HG02642 (cell line): ENCODE measurements around the gene CCDC86.

Experiments
- ATAC-seq: cut with Tn5 transposase; IDR thresholded peaks from one replicate; pipeline ENCODE4 v1.9.1; 2021; ENCODE audit warnings: mild to moderate bottlenecking; ENCODE audit not compliant: unreplicated experiment, poor library complexity

The CCDC86 gene

GRCh38 chr11:60867871-60868681 is 26.2 kb downstream of the CCDC86 start:
- no peak for ATAC-seq

- no peak for ATAC-seq
These were observed 27.0 kb downstream of the CCDC86 start for GRCh38 chr11:60868682-60869450.

GRCh38 chr11:60869451-60869825 is 27.5 kb downstream of the CCDC86 start:
- no peak for ATAC-seq

GRCh38 chr11:60870276-60870675 is 28.4 kb downstream of the CCDC86 start:
- ATAC-seq, result no peak

GRCh38 chr11:60870733-60871377 is 28.9 kb downstream of the CCDC86 start:
- ATAC-seq, result no peak

GRCh38 chr11:60871378-60872061 is 29.6 kb downstream of the CCDC86 start:
- no peak for ATAC-seq

- no peak for ATAC-seq
These were observed 30.4 kb downstream of the CCDC86 start for GRCh38 chr11:60872124-60872960.

DNA sequence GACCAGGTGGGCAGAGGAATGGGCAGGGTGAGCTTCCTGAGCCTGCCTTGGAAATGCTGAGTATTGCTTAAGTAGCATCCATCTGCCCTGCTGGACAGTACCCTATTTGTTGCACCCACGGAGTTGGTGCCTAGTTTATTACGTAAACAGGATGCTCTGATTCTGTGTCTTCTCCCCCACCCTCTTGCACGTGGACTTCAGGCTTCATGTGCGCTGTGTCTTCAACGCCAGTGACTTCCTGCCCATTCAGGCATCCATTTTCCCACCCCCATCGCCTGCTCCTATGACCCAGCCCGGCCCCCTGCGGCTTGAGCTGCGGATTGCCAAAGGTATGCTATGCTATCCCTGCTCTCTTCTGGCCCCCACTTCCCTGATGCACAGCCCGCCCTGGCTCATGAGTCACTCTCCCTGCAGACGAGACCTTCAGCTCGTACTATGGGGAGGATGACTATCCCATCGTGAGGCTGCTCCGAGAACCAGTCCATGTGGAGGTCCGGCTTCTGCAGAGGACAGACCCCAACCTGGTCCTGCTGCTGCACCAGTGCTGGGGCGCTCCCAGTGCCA is 31.1 kb downstream of the CCDC86 start:
- ATAC-seq, result no peak

DNA sequence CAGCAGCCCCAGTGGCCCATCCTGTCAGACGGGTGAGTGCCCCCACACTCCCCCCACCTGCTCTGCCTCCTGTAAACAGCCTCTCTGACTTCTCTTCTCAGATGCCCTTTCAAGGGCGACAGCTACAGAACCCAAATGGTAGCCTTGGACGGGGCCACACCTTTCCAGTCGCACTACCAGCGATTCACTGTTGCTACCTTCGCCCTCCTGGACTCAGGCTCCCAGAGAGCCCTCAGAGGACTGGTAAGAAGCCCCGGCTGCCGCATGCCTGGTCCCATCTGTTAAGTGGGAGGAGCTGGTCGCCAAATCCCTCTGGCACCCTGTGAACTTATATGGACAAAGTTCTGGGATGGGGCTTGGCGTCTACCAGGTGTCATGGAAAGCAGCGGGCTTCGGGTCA is 31.6 kb downstream of the CCDC86 start:
- no peak for ATAC-seq

- no peak for ATAC-seq
These were observed 32.8 kb downstream of the CCDC86 start for GRCh38 chr11:60874421-60875365.

GRCh38 chr11:60875366-60876167 is 33.7 kb downstream of the CCDC86 start:
- no peak for ATAC-seq

DNA sequence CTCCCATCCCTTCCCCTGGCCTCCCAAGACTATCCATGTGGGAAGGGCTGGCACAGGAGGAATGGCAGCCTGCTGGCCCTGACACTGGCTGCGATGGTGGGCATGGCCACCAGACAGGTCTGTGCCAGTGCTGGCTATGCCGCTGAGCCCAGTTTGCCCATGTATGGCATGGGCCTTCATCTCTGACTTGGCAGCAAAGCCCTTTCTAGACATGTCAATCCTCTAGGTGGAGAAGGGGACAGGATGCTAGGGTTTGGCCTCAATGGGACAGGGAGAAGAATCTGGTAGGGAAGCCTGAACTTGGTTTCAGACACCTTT is 34.2 kb downstream of the CCDC86 start:
- no peak for ATAC-seq

DNA sequence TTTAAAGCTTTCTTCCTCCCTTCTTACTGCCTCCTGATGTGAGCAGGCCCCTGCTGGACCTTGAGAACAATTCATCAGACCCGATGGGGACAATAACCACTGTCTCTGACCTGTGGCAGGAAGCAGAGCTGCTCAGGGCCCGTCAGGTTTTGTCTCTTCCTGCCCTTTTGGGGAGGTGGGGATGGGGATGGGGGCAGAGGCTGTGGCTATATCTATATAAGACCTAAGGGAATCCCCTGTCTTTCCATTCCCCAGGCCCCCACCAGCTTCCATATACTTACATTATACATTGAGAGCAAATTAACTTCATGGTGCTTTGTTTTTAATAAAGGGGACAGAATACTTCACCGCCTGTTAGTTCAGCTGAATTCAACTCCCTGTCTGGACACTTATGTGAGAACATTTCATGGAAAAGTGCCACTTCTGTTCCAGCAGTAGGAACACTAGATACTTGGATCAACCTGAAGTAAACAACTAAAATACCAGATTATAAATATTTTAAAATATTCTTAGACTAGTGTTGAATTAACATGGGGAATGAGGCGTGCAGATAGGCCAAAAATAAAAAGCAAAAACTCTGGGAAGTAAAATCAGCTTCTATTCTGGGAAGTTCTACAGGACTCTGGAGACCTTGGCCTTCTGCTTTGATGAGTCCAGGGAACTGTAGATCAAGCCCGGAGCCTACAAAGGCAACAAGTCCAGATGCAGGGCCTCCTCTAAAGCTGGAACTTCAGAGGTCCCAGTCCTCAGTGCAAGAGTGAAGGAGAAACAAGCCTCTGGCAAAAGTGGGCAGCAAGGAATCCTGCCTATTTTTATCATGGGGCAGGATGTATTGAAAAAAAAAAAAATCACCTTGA is 36.6 kb downstream of the CCDC86 start:
- ATAC-seq, result no peak

- ATAC-seq, result no peak
These were observed 37.2 kb downstream of the CCDC86 start for GRCh38 chr11:60879104-60879503.

- ATAC-seq, result no peak
These were observed 38.2 kb downstream of the CCDC86 start for GRCh38 chr11:60879971-60880588.

DNA sequence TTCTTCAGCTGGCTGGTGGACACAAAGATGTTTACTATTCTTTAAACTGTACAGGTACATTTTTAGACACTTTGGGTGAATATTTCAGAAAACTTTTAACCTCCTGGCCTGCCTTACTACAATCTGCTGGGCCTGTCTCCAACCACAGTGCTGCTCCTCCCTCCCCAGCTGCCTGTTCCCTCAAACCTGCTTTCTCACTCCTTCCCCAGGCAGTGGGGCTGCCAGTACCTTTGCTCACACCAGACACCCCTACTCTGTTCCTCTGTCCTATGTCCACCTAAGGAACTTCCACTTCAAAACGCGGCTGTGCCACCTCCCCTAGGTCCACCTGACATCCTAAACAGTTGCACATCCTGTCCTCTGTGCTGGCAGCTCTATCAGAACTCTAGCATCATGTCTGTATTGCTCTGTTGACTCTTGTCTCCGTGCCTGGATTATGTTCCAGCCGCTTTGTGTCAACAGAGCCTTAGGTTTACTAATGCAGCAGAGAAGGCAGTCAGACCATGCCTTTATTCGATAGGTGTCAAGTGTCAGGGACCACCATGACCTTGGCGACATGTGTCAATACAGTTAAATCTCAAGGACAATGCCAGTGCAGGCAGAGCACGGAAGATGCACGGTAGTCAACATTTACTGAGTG is 38.9 kb downstream of the CCDC86 start:
- ATAC-seq, result no peak
